Measurements from ENCODE around the gene TSHZ2.

DNA sequence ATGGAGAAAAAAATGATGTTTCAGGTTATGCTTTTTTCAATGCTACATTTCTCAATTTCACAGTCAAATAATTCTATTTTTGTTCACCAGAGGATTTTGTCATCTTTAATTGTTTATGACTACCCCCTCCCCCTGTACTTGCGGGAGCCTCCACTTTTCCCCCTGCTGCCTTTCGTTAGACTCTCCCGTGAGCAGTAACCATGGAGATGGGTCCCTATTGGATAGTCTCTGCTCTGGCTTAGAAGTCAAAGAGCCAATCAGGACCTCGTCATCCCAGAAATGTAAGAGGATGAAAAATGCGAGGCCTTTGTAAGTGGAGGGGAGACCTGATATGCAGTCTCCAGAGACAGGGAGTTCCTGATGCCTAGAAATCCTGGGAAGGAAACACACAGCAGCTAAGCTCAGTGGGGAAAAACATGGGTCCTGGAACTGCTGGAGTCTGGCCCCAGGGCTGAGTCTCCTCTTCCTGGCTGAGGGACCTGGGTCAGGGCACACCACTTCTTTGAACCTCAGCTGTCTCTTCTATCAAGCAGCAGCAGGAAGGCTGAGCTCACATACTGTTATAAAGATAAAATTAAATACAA lies 298.7 kb downstream of the TSHZ2 start:
- no peak for TF ChIP-seq CTCF (IDR thresholded peaks at IDR 0.05; ENCODE audit: low read depth, low read length)
- TF ChIP-seq EZH2phosphoT487 (IDR thresholded peaks at IDR 0.05; ENCODE audit: low read depth), result no peak
